Left lung (tissue), 10 donors: ENCODE results near the gene SPSB1. TPM values are rescaled to one million over a fixed set of nuclear protein-coding genes. Genes with fewer than 3 reads are reported as not detected.

Experiments used
- ATAC-seq: fragments of 200-7000 bp; cut with Tn5 transposase; one replicate; pipeline ENCODE4 v1.9.1; 2020; ENCODE audit warnings: moderate library complexity
- DNase-seq, 4 donors: peaks; one replicate each; pipeline ENCODE4 v3.0.0-alpha.2; 2013 to 2020
- H3K27ac ChIP-seq, 2 donors: fragments of 200-600 bp; sonication (generic) in 1 of 2; one replicate each; pipeline versions ENCODE4 v1.5.0 to v1.8.0; 2020 to 2021
- H3K27me3 ChIP-seq, 2 donors: fragments of 200-600 bp; sonication (generic) in 1 of 2; one replicate each; pipeline versions ENCODE4 v1.5.0 to v1.8.0; 2020 to 2021
- H3K36me3 ChIP-seq, 2 donors: fragments of 200-600 bp; sonication (generic) in 1 of 2; one replicate each; pipeline versions ENCODE4 v1.5.0 to v1.8.0; 2020 to 2021
- H3K4me1 ChIP-seq, 2 donors: fragments of 200-600 bp; one replicate each; pipeline ENCODE4 v1.8.0; 2021
- H3K4me3 ChIP-seq, 2 donors: fragments of 200-600 bp; sonication (generic) in 1 of 2; one replicate each; pipeline versions ENCODE4 v1.5.0 to v1.8.0; 2020 to 2021; ENCODE audit warnings: mild to moderate bottlenecking in 1 of 2
- H3K9me3 ChIP-seq, 2 donors: fragments of 200-600 bp; sonication (generic) in 1 of 2; one replicate each; pipeline versions ENCODE4 v1.5.0 to v1.8.0; 2020 to 2021
- CTCF ChIP-seq, 2 donors: fragments of 200-600 bp; sonication (generic) in 1 of 2; IDR thresholded peaks; one replicate each; pipeline versions ENCODE4 v1.5.0 to v1.8.0; 2021; ENCODE audit warnings: antibody characterized with exemption in 2 of 2
- intact Hi-C, 2 donors: fragments of 100-400 bp; cut with DNase I; formaldehyde crosslinking; loops; one replicate each; pipeline versions ENCODE4 v1.11.2 to v1.14.2; 2022
- polyA plus RNA-seq, 6 donors: library from polyadenylated mRNA; unstranded; fragments of 120-200 nt; gene quantifications; one replicate each; pipeline ENCODE4 v1.2.1, GENCODE V29; 2013; ENCODE audit not compliant: insufficient read length in 6 of 6
- total RNA-seq, 2 donors: library from RNA; stranded (reverse); fragmentation: NEBNext Ultra II Directional; extraction: Animal tissue kit (Norgen Biotek cat#: 25700); gene quantifications; one replicate each; pipeline ENCODE4 v1.2.1, GENCODE V29; 2021
- donor health status: DM: no; HTN: yes; CAD: no.
- donor health status: DM: no; HTN: no; CAD: no.

Gene SPSB1
- total and polyA plus RNA-seq, 8 donors = 6.1 to 39.4 (median 7.9) TPM

GRCh38 chr1:9309991-9310390 lies 17.3 kb downstream of the SPSB1 start:
- no peaks in the 10 kb centered on the region for H3K36me3 ChIP-seq
- intact Hi-C loops = no loop called here
- H3K4me3 ChIP-seq = no peak overlapping the region
- H3K27ac ChIP-seq = no peak overlapping the region
- no peak for TF ChIP-seq CTCF (IDR thresholded peaks at IDR 0.05)
- DNase-seq (no peak), ATAC-seq (no peak)
- no peaks in the 10 kb centered on the region for H3K9me3 ChIP-seq
- H3K4me1 ChIP-seq = peaks cover under 1 to 3% of the 10 kb centered on the region in 2 donors
- no peaks in the 10 kb centered on the region for H3K27me3 ChIP-seq

- intact Hi-C loops = no loop called here
- DNase-seq (no peak), ATAC-seq (no peak)
- Histone ChIP-seq H3K27ac (no peak overlapping the region), H3K27me3 (no peaks in the 10 kb centered on the region), H3K4me1 (peaks cover 9 to 10% of the 10 kb centered on the region in 2 donors), H3K36me3 (no peaks in the 10 kb centered on the region), H3K4me3 (no peak overlapping the region), H3K9me3 (no peaks in the 10 kb centered on the region)
- TF ChIP-seq CTCF (IDR thresholded peaks at IDR 0.05) = no peak
Measured at GRCh38 chr1:9311029-9311428, 18.3 kb downstream of the SPSB1 start.

- Histone ChIP-seq H3K4me1 (peaks cover 9 to 13% of the 10 kb centered on the region in 2 donors), H3K27me3 (no peaks in the 10 kb centered on the region), H3K27ac (no peak overlapping the region), H3K36me3 (no peaks in the 10 kb centered on the region), H3K9me3 (no peaks in the 10 kb centered on the region), H3K4me3 (no peak overlapping the region)
- no peak for TF ChIP-seq CTCF (IDR thresholded peaks at IDR 0.05)
- intact Hi-C loops = no loop called here
- no peak for ATAC-seq
- no peak for DNase-seq
Measured at GRCh38 chr1:9311479-9311878, 18.8 kb downstream of the SPSB1 start.

GRCh38 chr1:9312168-9312720 lies 19.6 kb downstream of the SPSB1 start:
- Histone ChIP-seq H3K27me3 (no peaks in the 10 kb centered on the region), H3K27ac (no peak overlapping the region), H3K4me1 (peaks cover 9 to 20% of the 10 kb centered on the region in 2 donors), H3K36me3 (no peaks in the 10 kb centered on the region), H3K4me3 (no peak overlapping the region), H3K9me3 (no peaks in the 10 kb centered on the region)
- DNase-seq (no peak), ATAC-seq (no peak)
- TF ChIP-seq CTCF (IDR thresholded peaks at IDR 0.05) = no peak
- intact Hi-C loops = no loop called here

GRCh38 chr1:9313576-9313975 lies 20.9 kb downstream of the SPSB1 start:
- Histone ChIP-seq H3K36me3 (no peaks in the 10 kb centered on the region), H3K9me3 (no peaks in the 10 kb centered on the region), H3K4me3 (no peak overlapping the region), H3K27me3 (no peaks in the 10 kb centered on the region), H3K4me1 (peaks cover 9 to 25% of the 10 kb centered on the region in 2 donors), H3K27ac (no peak overlapping the region)
- intact Hi-C loops = no loop called here
- no peak for TF ChIP-seq CTCF (IDR thresholded peaks at IDR 0.05)
- peak in 1 of 4 donors; percentile 48 for DNase-seq
- ATAC-seq = no peak
